IMR-90 (cell line): Measurements from ENCODE around the gene UBN1. TPM values are rescaled to one million over a fixed set of nuclear protein-coding genes. Genes with fewer than 3 reads are reported as not detected.
"Not testable (repeated sequence)": the region's sequence is repeated elsewhere in the genome, so short reads cannot be mapped to it uniquely, and the experiment has no call there.

Experiments
- ATAC-seq: fragments of 200-7000 bp; cut with Tn5 transposase; 2 replicates; pipeline ENCODE4 v1.9.1; 2020; ENCODE audit warnings: low read depth, mild to moderate bottlenecking, moderate library complexity
- BruUV-seq: library from RNA; stranded (reverse); fragments of 400-500 nt; replicated peaks from 2 replicates; lab custom pipeline; 2021; lab: Mats Ljungman, UMichigan
- CTCF ChIA-PET: fragments of 300-600 bp; formaldehyde crosslinking; extraction: SDS; loops from one replicate; lab custom pipeline; 2021; ENCODE audit warnings: antibody characterized with exemption; lab: Yijun Ruan, JAX
- POLR2A ChIA-PET: fragments of 300-600 bp; sonication (Branson Sonifier 250); formaldehyde crosslinking; loops from one replicate; lab custom pipeline; 2022; ENCODE audit warnings: antibody characterized with exemption; ENCODE audit not compliant: unreplicated experiment; lab: Charles Lee
- DNase-seq: peaks from one replicate; pipeline ENCODE4 v3.0.0; 2013
- H2AFZ ChIP-seq: replicated peaks from 2 replicates; pipeline ENCODE3; 2013; ENCODE audit warnings: low read length, mild to moderate bottlenecking; ENCODE audit not compliant: poor library complexity
- H2AK5ac ChIP-seq: 2 replicates; pipeline ENCODE4 v1.6.1; 2013; ENCODE audit warnings: low read depth, low read length, inconsistent platforms
- H2AK9ac ChIP-seq: replicated peaks from 2 replicates; pipeline ENCODE3; 2013; ENCODE audit warnings: mild to moderate bottlenecking, low read depth, low read length, moderate library complexity; ENCODE audit not compliant: poor library complexity
- H2BK120ac ChIP-seq: 2 replicates; pipeline ENCODE4 v1.6.1; 2013; ENCODE audit warnings: low read depth, low read length, inconsistent platforms
- H2BK15ac ChIP-seq: 3 replicates; pipeline ENCODE4 v1.6.1; 2013; ENCODE audit warnings: low read depth, low read length, inconsistent platforms
- H2BK20ac ChIP-seq: 2 replicates; pipeline ENCODE4 v1.6.1; 2013; ENCODE audit warnings: low read depth, mild to moderate bottlenecking, inconsistent platforms, low read length, moderate library complexity
- H2BK5ac ChIP-seq: 2 replicates; pipeline ENCODE4 v1.6.1; 2013; ENCODE audit warnings: mild to moderate bottlenecking, low read depth, low read length, inconsistent platforms; ENCODE audit not compliant: poor library complexity, severe bottlenecking
- H3K14ac ChIP-seq: replicated peaks from 2 replicates; pipeline ENCODE4 v1.6.1; 2013; ENCODE audit warnings: low read depth, low read length, inconsistent platforms
- H3K18ac ChIP-seq: 2 replicates; pipeline ENCODE4 v1.6.1; 2013; ENCODE audit warnings: low read depth, low read length, control low read depth
- H3K23ac ChIP-seq: 2 replicates; pipeline ENCODE4 v1.6.1; 2013; ENCODE audit warnings: low read depth, low read length, inconsistent platforms
- H3K27ac ChIP-seq: 2 replicates; pipeline ENCODE4 v1.5.1; 2013; ENCODE audit warnings: mild to moderate bottlenecking, control low read depth, low read length; ENCODE audit not compliant: insufficient read depth
- H3K27me3 ChIP-seq: 2 replicates; pipeline ENCODE4 v1.6.1; 2013; ENCODE audit warnings: low read length; ENCODE audit not compliant: control insufficient read depth, insufficient read depth
- H3K36me3 ChIP-seq: 2 replicates; pipeline ENCODE4 v1.6.1; 2013; ENCODE audit warnings: low read length, mixed read lengths; ENCODE audit not compliant: control insufficient read depth, insufficient read depth
- H3K4ac ChIP-seq: 2 replicates; pipeline ENCODE4 v1.6.1; 2013; ENCODE audit warnings: low read depth, low read length, inconsistent platforms
- H3K4me1 ChIP-seq: 2 replicates; pipeline ENCODE4 v1.6.1; 2013; ENCODE audit warnings: low read length, mixed read lengths; ENCODE audit not compliant: control insufficient read depth, insufficient read depth
- H3K4me2 ChIP-seq: 2 replicates; pipeline ENCODE4 v1.6.1; 2013; ENCODE audit warnings: low read depth, mild to moderate bottlenecking, control low read depth, low read length, moderate library complexity
- H3K4me3 ChIP-seq: 2 replicates; pipeline ENCODE4 v1.5.1; 2013; ENCODE audit warnings: low read depth, mild to moderate bottlenecking, control low read depth, low read length, moderate library complexity; ENCODE audit not compliant: insufficient read depth
- H3K56ac ChIP-seq: 2 replicates; pipeline ENCODE4 v1.6.1; 2013; ENCODE audit warnings: low read length, inconsistent platforms; ENCODE audit not compliant: insufficient read depth; ENCODE audit errors: extremely low read depth
- H3K79me1 ChIP-seq, 2 experiments: 2 replicates each; pipeline ENCODE4 v1.6.1; 2013; ENCODE audit warnings: low read length in 2 of 2, inconsistent platforms in 1 of 2, low read depth in 1 of 2
- H3K9ac ChIP-seq: 2 replicates; pipeline ENCODE4 v1.6.1; 2013; ENCODE audit warnings: low read depth, low read length, control low read depth
- H3K9me1 ChIP-seq: 2 replicates; pipeline ENCODE4 v1.6.1; 2013; ENCODE audit warnings: low read length, inconsistent platforms; ENCODE audit not compliant: insufficient read depth
- H3K9me3 ChIP-seq: 2 replicates; pipeline ENCODE4 v1.6.1; 2013; ENCODE audit warnings: low read length; ENCODE audit not compliant: control insufficient read depth, insufficient read depth
- H4K20me1 ChIP-seq: 2 replicates; pipeline ENCODE4 v1.6.1; 2013; ENCODE audit warnings: low read length, inconsistent platforms; ENCODE audit not compliant: insufficient read depth
- H4K5ac ChIP-seq: 2 replicates; pipeline ENCODE4 v1.6.1; 2013; ENCODE audit warnings: mild to moderate bottlenecking, low read depth, low read length, control low read depth
- H4K8ac ChIP-seq, 2 experiments: 2 replicates each; pipeline ENCODE4 v1.6.1; 2013; ENCODE audit warnings: low read depth in 2 of 2, low read length in 2 of 2, control low read depth in 1 of 2, inconsistent platforms in 1 of 2
- H4K91ac ChIP-seq: 2 replicates; pipeline ENCODE4 v1.6.1; 2013; ENCODE audit warnings: low read depth, low read length, inconsistent platforms; ENCODE audit not compliant: insufficient read depth
- WGBS, 2 experiments: methylation state at CpG; one replicate each; pipeline versions ENCODE4 v1.1.5 to v1.1.7; 2013; ENCODE audit warnings: missing lambda C conversion rate in 2 of 2; ENCODE audit not compliant: insufficient read length in 1 of 2; ENCODE audit errors: extremely low coverage in 2 of 2; 5-methylcytosine and 5-hydroxymethylcytosine counted together
- dilution Hi-C: fragments of 300-500 bp; cut with HindIII; formaldehyde crosslinking; loops from one replicate; pipeline ENCODE4 v1.14.3; 2018; ENCODE audit warnings: low sequenced_read_pairs; ENCODE audit not compliant: unreplicated experiment
- in situ Hi-C: fragments of 300-500 bp; cut with MboI; formaldehyde crosslinking; loops from 3 replicates; pipeline ENCODE4 v1.14.3; 2019; ENCODE audit warnings: low sequenced_read_pairs, inconsistent platforms, mixed read lengths
- intact Hi-C: fragments of 100-400 bp; cut with micrococcal nuclease; formaldehyde crosslinking; loops from 2 replicates; pipeline ENCODE4 v1.10.0; 2022
- polyA plus RNA-seq, 3 experiments: library from polyadenylated mRNA; depleted of rRNA; stranded (reverse); fragments of >200 nt; gene quantifications; 2 replicates each; pipeline ENCODE4 v1.2.3, GENCODE V29; 2012; ENCODE audit warnings: low replicate concordance in 1 of 3
- total RNA-seq: library from RNA; depleted of rRNA; stranded (reverse); fragments of >200 nt; gene quantifications from 2 replicates; pipeline ENCODE4 v1.2.3, GENCODE V29; 2012

Gene UBN1
- total and polyA plus RNA-seq, 2 of the 4 experiments (the other 2 are of a cell fraction): 5.7 to 16.3 TPM

DNA sequence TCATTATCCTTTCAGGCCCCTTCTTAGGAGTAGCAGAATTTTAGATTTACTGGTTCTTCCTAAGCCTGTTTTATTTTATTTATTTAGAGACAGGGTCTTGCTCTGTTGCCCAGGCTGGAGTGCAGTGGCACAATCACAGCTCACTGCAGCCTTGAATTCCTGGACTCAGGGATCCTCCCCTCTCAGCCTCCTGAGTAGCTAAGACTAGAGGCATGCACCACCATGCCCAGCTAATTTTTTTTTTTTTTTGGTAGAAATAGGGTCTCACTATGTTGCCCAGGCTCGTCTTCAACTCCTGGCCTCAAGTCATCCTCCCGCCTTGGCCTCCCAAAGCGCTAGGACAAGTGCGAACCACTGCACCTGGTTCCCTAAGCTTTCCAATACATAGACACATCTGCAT is 82.3 kb downstream of the UBN1 start:
- H2AFZ ChIP-seq, H3K18ac ChIP-seq, H2BK120ac ChIP-seq, H3K56ac ChIP-seq, BruUV-seq, CTCF ChIA-PET, POLR2A ChIA-PET, H2BK15ac ChIP-seq, H2AK9ac ChIP-seq, H4K5ac ChIP-seq, H4K20me1 ChIP-seq, H3K27ac ChIP-seq, H3K4ac ChIP-seq, H3K36me3 ChIP-seq, H3K4me3 ChIP-seq, H3K9me1 ChIP-seq, ATAC-seq, dilution Hi-C loops, H3K9ac ChIP-seq, in situ Hi-C loops, H3K4me1 ChIP-seq, H3K14ac ChIP-seq, intact Hi-C loops, H2AK5ac ChIP-seq, H3K79me1 ChIP-seq, H3K4me2 ChIP-seq, H4K8ac ChIP-seq, H2BK20ac ChIP-seq, H3K23ac ChIP-seq, H4K91ac ChIP-seq, DNase-seq, H2BK5ac ChIP-seq: not testable (repeated sequence)
- peaks cover 34% of the 10 kb centered on the region for H3K27me3 ChIP-seq
- no CpG with 5 or more reads among the region's 4 CpGs for WGBS, 2 experiments
- peaks cover 10% of the 10 kb centered on the region for H3K9me3 ChIP-seq
